ENCODE data around the gene CDC40. TPM values are rescaled to one million over a fixed set of nuclear protein-coding genes. Genes with fewer than 3 reads are reported as not detected.

Gene CDC40
- total RNA-seq, 3 donors from 2014 or later = 19.7 to 24.2 (median 22.0) TPM

GRCh38 chr6:110188791-110189190 lies 8.6 kb downstream of the CDC40 start:
- no peak for DNase-seq
- H3K4me1 ChIP-seq (ENCODE audit: low read depth) = no peaks in the 10 kb centered on the region
- TF ChIP-seq, protein P1, sequence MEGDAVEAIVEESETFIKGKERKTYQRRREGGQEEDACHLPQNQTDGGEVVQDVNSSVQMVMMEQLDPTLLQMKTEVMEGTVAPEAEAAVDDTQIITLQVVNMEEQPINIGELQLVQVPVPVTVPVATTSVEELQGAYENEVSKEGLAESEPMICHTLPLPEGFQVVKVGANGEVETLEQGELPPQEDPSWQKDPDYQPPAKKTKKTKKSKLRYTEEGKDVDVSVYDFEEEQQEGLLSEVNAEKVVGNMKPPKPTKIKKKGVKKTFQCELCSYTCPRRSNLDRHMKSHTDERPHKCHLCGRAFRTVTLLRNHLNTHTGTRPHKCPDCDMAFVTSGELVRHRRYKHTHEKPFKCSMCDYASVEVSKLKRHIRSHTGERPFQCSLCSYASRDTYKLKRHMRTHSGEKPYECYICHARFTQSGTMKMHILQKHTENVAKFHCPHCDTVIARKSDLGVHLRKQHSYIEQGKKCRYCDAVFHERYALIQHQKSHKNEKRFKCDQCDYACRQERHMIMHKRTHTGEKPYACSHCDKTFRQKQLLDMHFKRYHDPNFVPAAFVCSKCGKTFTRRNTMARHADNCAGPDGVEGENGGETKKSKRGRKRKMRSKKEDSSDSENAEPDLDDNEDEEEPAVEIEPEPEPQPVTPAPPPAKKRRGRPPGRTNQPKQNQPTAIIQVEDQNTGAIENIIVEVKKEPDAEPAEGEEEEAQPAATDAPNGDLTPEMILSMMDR (IDR thresholded peaks at IDR 0.05) = no peak
- H3K9me3 ChIP-seq = no peaks in the 10 kb centered on the region
- intact Hi-C loops (cut with DNase I, micrococcal nuclease) = no loop called here
- ATAC-seq = no peak
- no peaks in the 10 kb centered on the region for H3K36me3 ChIP-seq (ENCODE audit: low read depth)
- no peak overlapping the region for H3K4me3 ChIP-seq

- ATAC-seq (no peak), DNase-seq (no peak)
- Histone ChIP-seq H3K4me1 (ENCODE audit: low read depth) (no peaks in the 10 kb centered on the region), H3K36me3 (ENCODE audit: low read depth) (no peaks in the 10 kb centered on the region), H3K9me3 (no peaks in the 10 kb centered on the region), H3K4me3 (no peak overlapping the region)
- TF ChIP-seq, protein P1 (IDR thresholded peaks at IDR 0.05) = no peak
- intact Hi-C loops (cut with DNase I, micrococcal nuclease) = no loop called here
These were observed 10.5 kb downstream of the CDC40 start for GRCh38 chr6:110190726-110191125.

DNA sequence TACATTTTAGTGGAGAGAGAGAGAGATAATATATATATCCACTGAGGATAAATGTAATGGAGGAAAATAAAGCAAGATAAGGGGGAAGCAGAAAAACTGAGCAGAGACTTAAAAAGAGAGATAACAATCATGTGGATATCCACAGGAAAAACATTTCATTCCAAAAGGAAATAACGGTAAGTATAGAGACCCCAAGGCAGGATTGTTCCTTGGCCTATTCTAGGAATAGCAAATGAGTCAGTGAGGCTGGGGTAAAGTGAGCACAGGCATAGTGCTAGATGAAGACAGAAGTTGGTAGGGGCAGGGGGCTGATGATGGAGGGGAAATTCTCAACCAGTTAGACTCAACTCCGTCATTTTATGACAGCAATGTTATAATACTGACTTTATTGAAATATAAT lies 11.2 kb downstream of the CDC40 start:
- H3K4me1 ChIP-seq (ENCODE audit: low read depth) = no peaks in the 10 kb centered on the region
- DNase-seq = no peak
- ATAC-seq = no peak
- H3K4me3 ChIP-seq = no peak overlapping the region
- no peaks in the 10 kb centered on the region for H3K36me3 ChIP-seq (ENCODE audit: low read depth)
- no peaks in the 10 kb centered on the region for H3K9me3 ChIP-seq
- TF ChIP-seq, protein P1 (IDR thresholded peaks at IDR 0.05) = no peak
- intact Hi-C loops (cut with DNase I, micrococcal nuclease) = no loop called here

DNA sequence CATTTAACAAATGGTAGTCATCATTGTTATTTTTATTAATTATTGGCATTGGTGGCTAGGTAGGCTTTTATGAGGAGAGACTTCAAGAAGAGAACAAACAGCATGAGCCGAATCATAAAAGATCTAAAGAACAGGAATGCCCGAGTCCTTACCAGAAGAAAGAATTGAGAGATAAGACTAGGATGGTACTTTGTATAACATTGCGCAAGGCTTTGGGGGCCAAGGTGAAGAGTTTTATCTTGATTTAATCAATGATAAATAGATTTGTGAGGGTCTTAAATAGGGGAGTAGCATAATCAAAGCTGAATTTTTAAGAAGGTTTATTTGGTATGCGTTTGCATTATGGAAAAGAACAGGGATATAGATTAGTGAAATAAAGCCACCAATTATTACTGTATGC lies 15.4 kb downstream of the CDC40 start:
- Histone ChIP-seq H3K4me1 (ENCODE audit: low read depth) (no peaks in the 10 kb centered on the region), H3K4me3 (no peak overlapping the region), H3K36me3 (ENCODE audit: low read depth) (no peaks in the 10 kb centered on the region), H3K9me3 (no peaks in the 10 kb centered on the region)
- no peak for DNase-seq
- TF ChIP-seq, protein P1 (IDR thresholded peaks at IDR 0.05) = no peak
- no peak for ATAC-seq
- intact Hi-C loops (cut with DNase I, micrococcal nuclease) = no loop called here

DNA sequence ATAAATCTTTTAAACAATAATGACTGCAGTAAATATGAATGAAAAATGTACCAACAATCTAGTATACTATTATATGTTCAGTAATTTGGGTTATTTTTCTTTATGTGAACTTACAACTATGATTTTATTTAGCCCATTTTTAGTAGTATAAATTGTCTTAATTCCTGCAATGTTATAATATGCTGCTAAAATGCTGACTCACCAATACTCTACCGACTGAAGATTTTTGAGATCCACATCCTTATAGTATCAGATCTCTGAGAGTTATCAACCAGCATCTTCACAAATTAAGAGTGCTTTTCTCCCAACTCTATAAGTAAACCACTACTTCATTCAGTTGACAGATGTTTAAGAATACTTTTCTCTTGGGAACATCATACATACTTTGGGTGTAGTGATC lies 16.6 kb downstream of the CDC40 start:
- ATAC-seq = no peak
- H3K4me3 ChIP-seq = no peak overlapping the region
- DNase-seq = no peak
- intact Hi-C loops (cut with DNase I, micrococcal nuclease) = no loop called here
- no peaks in the 10 kb centered on the region for H3K4me1 ChIP-seq (ENCODE audit: low read depth)
- H3K9me3 ChIP-seq = no peaks in the 10 kb centered on the region
- no peaks in the 10 kb centered on the region for H3K36me3 ChIP-seq (ENCODE audit: low read depth)
- TF ChIP-seq, protein P1 (IDR thresholded peaks at IDR 0.05) = no peak

- Histone ChIP-seq H3K4me1 (ENCODE audit: low read depth) (no peaks in the 10 kb centered on the region), H3K36me3 (ENCODE audit: low read depth) (no peaks in the 10 kb centered on the region), H3K9me3 (no peaks in the 10 kb centered on the region), H3K4me3 (no peak overlapping the region)
- TF ChIP-seq, protein P1 (IDR thresholded peaks at IDR 0.05) = no peak
- no peak for ATAC-seq
- intact Hi-C loops (cut with DNase I, micrococcal nuclease) = no loop called here
- no peak for DNase-seq
These were observed 18.3 kb downstream of the CDC40 start for GRCh38 chr6:110198561-110198960.
